Fibroblast of skin of right quadriceps (primary cell): ENCODE measurements around the gene PPP2R5D.

ENCODE experiments used
- DNase-seq: peaks from one replicate; pipeline ENCODE4 v3.0.0-alpha.2; 2013

Gene PPP2R5D

GRCh38 chr6:42963855-42964605 lies 20.3 kb upstream of the PPP2R5D start:
- peak; percentile 38 for DNase-seq

DNA sequence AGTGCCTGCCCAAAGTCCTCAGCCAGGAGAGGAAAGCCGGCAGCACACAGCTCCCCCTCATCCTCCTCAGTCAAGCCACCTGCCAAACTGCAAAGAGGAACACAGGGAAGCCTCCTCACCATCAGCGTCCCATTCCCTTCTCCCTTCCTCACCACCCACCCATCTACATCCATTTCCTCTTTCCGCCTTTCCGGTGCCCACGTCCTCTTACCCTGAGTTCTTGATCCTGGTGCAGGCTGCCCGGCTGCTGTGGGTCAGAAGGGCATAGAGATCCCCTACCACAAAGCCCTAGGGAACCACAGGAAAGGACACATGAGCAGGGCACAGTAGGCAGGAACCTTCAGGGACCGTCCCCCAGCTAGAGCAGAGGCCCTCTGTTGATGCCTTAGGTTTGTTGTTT lies 17.8 kb upstream of the PPP2R5D start:
- DNase-seq = no peak

DNA sequence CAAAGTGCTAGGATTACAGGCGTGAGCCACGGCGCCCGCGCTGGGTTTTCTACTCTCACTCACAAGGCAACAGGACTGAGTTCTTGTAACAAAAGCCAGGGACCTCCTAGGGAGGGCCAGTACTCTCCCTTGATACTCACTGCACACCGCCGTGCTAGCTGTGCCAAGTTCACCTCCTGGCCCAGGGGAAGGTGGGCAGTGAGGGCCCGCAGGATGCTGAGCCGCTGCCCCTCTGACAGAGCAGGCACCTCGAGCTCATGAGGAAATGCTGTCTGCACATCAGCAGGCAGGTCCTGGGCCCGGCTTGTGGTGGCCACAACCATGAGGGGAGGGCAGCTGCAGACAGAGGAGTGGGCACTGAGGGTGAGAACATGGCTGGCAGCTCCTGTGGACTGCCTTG lies 17.1 kb upstream of the PPP2R5D start:
- no peak for DNase-seq

DNA sequence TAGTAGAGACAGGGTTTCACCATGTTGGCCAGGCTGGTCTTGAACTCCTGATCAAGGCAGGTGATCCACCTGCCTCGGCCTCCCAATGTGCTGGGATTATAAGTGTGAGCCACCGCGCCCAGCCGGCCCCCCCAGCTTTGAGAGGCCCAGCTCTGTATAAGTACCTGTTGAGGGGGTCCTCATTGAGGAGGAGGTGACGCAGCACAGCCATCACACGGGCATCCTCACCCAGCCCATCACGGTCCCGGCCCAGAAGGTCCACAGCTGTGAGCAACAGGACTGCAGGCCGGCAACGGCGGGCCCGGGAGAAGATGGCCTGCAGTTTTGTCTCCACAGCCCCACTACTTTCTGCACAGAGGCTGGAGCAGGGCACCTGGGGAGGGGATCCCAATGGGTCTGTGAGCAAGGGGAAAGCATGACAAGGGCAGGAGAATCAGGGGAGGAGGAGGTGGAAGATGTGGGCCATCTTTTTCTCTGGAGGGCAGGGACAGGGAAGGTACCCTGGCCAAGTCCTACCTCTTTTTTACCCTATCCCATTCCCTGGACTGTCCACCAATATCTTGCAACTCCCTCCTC lies 16.2 kb upstream of the PPP2R5D start:
- DNase-seq = no peak

GRCh38 chr6:42968783-42969182 lies 15.6 kb upstream of the PPP2R5D start:
- no peak for DNase-seq

- no peak for DNase-seq
Measured at GRCh38 chr6:42969431-42969830, 14.9 kb upstream of the PPP2R5D start.

GRCh38 chr6:42969934-42970333 lies 14.4 kb upstream of the PPP2R5D start:
- no peak for DNase-seq

GRCh38 chr6:42970871-42971612 lies 13.3 kb upstream of the PPP2R5D start:
- DNase-seq = peak; percentile 43

DNA sequence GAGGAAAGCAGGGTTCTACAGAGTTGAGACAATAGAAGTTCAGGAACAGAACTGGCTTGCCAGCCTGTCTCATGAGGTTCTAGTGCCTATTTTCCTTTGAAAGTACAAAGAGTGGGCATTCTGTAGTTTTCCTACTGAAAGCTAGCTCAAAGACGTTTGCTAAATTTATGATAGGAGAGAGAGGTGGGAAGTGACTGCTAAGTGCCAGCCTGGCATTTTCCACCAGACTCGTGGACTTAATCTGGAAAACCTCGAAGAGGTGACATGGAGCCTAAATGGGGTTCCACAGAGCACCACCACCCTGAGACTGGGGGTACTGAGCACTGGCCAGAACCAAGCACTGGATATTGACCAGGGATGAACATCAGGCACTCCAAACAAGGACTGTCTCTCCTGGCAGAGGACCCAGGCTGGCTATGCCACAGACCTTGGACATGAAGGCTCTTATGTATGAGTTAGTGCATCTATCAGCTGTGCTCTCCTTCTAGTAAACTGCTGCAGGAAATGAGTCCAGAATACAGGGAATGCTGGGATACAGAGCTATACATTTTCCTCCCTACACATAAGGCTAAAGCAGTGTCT lies 12.5 kb upstream of the PPP2R5D start:
- no peak for DNase-seq

- no peak for DNase-seq
Measured at GRCh38 chr6:42973926-42974325, 10.4 kb upstream of the PPP2R5D start.

- no peak for DNase-seq
Measured at GRCh38 chr6:42974919-42975505, 9.4 kb upstream of the PPP2R5D start.

DNA sequence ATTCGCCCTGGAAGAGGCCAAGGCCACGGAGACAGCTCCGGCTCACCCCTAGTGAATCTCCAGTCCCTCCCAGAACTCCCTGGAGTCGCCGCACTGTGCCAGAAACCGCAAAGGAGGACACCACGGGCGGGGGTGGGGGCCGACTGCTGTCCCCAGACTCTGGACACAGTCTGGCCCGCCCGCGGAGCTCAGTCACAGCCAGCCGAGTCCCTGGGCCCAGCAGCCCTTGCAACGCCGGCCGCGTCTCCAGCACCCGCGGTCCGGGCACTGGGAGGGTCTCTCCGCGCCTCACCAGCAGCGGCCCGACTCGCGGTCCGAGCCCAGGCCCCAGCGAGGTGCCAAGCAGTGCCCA lies 5.9 kb upstream of the PPP2R5D start:
- DNase-seq = no peak

DNA sequence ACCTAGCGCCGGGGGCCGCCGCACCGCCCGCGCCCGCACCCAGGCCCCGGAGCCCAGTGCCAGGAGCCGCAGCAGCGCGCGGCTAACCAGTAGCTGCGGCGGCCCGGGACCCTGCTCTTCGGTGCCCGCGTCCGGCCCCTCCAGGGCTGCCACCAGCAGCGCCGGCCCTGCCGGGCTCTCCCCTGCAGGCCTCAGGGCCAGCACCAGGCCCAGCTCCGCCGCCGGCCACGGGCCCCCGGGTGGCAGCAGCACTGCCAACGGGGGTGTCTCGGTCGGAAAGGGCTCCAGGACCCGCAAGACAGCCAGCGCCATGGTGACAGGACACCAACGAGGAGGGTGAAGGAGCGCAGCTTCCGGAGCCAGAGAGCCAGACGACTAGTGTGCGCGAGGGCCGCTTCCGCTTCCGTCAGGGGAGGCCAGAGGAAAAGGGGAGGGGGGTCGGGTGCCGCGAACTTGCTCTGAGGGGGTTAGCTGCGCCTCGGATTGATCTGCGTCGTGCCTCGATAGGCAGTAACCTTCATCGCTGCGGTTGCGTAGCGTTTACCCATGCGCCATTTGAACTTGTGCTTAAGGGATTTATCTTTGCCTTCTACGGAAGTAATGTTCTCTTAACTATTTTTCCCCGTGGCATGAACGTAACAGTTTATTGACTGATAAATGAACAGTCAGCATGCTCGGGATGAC lies 5.4 kb upstream of the PPP2R5D start, which contains the start of gene PEX6:
Gene PEX6, minus strand, starts transcription at position 343 of the 684 bp plus-strand sequence. Its CDS starts 31 bp downstream, at position 312.
- DNase-seq = peak; percentile 85

DNA sequence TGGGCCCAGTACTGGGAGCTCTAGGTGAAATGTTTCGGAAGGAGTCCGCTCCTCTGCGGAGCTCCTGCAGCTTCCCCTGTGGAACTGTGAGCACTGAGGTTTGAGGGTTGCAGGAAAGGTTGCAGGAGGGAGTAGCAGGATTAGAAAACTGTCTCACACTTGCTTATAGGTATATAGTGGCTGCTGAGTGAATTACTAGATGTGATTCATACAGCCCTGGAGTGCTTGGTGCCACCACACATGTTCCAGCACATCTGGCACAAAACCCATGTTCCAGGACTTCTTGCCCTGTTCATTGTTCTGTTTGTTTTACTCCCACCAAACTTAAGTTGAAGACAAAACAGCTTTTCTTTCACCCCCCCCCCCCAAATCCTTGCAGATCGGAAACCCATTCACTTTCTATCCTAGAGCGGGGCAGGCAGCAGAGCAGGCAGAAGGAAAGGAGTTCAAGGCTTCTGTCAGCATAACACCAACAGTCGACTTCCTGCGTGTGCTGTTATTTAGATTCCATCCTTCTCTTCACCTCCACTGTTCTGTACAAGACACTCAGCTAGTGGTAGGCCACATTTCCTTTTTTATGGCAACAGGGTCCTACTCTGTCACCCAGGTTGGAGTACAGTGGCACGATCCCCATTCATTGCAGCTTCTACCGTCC lies 4.7 kb upstream of the PPP2R5D start:
- peak; percentile 26 for DNase-seq

DNA sequence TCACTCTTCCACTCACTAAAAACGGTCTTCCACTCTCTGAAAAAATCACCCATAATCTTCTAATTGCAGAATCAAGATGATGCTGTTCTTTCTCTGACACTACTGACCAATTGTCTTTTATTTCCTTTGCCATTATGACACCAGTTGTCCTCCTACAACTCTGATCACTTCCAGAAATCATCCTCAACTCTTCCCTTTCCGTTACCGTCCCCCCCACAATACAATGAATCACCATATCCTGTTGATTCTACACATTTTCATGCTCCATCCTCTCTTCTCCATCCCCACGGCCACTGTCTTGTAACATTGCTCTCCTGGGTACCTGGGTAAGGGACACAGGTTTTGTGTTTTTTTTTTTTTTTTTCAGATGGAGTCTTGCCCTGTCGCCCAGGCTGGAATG lies 2.5 kb upstream of the PPP2R5D start:
- no peak for DNase-seq

DNA sequence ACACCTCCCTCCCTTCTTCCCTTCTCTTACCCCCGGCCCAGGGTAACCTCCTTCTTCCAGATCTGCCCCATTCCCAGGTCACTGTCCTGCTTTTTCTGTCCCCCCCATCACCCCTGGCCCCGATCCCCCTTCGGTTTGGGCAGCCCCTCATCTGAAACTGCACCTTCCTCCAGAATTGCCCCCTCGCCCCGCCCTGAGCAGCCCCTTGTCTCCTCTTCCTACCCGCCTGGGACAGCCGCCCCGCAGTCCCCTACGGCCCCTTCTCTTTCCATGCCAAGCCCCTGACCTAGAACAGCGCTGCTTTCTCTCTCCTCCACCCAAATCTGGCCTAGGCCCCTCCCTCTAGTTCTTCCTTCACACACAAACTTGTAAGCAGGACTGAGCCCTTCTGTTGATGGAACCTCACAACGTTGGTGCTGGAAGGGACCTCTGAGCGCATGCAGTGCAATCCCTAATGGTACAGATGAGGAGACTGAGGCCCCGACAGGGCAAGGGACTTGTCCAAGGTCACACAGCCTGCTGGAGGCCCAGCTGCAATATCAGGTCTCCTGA lies 630 bp downstream of the PPP2R5D start:
- no peak for DNase-seq

DNA sequence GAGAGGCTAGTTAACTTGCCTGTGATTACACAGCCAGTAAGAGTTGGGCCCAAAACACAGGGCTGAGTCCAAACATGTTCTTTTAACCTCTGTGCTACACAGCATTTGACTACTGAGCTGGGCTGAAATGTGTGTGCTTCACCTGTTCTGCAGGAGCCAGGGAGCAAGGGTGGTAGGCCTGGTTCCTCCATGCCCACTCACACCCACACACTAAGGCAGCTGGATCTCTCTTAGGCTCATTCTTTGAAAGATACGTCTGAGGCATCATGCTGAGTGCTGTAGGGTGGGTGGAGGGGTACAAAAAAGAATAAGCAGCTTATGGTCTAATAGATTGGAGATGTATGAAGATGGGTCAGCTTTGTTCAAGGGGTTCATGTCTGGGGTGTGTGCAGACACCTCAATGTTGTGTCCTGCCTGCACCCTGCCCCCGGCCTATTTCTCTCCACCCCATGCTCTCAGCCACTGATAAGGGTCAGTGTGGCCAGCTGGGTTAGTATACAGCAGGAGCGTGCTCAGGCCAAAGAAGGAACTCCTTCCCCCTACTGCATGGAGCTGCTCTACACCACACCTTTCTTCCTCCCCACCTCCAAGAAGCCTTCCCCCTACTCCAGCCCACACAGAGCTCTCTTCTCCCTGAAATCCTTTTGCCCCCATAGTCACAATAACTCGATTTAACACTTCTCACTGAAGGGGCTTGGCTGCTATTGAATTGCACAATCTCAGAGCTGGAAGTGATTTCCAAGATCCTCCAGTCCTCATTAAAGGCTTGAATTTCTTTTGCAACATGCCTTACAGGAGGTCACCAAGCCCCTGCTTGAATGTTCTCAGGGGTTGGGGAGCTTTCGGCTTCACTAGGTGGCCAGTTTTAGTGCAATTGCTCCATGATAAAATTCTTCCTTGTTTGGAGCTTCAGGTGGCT lies 3.4 kb downstream of the PPP2R5D start:
- no peak for DNase-seq

DNA sequence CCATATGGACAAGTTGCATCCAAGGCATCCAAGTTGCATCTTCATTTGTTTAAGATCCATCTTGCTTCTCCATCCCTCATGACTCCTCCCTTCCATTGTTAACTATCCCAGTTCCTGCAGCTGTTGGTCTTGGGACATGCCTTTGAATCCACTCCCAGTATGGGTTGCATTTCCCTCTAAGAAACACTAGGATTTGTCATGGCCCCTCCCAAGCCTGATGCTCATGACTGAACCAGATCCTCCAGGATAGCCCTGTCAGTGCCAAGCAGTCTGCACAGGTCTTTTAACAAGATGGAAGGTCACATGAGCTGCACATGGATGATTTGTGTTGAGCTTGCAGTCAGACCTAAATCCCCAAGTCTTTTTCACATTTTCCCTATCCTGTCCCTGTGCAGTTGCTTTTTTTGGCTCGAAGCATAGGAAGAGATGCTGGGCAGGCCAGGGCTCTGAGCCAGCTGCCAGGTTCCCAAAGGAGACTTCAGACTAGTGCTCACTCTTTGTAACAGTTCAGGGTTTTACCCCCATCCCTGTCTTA lies 4.2 kb downstream of the PPP2R5D start:
- no peak for DNase-seq

- DNase-seq = no peak
Measured at GRCh38 chr6:42989923-42990322, 5.6 kb downstream of the PPP2R5D start.

DNA sequence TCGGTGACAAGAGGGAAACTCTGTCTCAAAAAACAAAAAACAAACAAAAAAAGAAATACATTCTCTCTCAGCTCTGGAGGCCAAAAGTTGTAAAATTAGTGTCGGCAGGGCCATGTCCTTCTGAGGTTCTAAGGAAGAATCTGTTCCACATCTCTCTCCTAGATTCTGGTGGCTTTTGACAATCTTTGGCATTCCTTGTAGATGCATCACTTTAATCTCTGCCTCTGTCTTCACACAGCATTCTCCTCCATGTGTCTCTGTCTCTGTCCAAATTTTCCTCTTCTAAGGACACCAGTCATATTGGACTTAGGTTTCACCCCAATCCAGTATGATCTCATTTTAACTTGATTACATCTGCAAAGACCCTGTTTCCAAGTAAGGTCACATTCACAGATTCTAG lies 9.1 kb downstream of the PPP2R5D start:
- no peak for DNase-seq
